Mesothelial cell of epicardium (in vitro differentiated cells): ENCODE results near the gene RANBP2. TPM values are rescaled to one million over a fixed set of nuclear protein-coding genes. Genes with fewer than 3 reads are reported as not detected.

ENCODE experiments used
- DNase-seq, 2 experiments: peaks; one replicate each; pipeline ENCODE4 v3.0.0; 2021; ENCODE audit warnings: low spot score in 2 of 2; ENCODE audit not compliant: unreplicated experiment in 2 of 2
- H3K27ac Mint-ChIP-seq: 2 replicates; pipeline ENCODE4 v1.8.0; 2021; ENCODE audit warnings: mixed read lengths
- H3K27me3 Mint-ChIP-seq: 2 replicates; pipeline ENCODE4 v1.8.0; 2021; ENCODE audit warnings: low read depth, mixed read lengths
- H3K36me3 Mint-ChIP-seq: 2 replicates; pipeline ENCODE4 v1.8.0; 2021; ENCODE audit warnings: mixed read lengths
- H3K4me1 Mint-ChIP-seq: 2 replicates; pipeline ENCODE4 v1.8.0; 2021; ENCODE audit warnings: mixed read lengths
- H3K4me3 Mint-ChIP-seq: 2 replicates; pipeline ENCODE4 v1.8.0; 2021; ENCODE audit warnings: mild to moderate bottlenecking, moderate library complexity, mixed read lengths
- H3K9me3 Mint-ChIP-seq: 2 replicates; pipeline ENCODE4 v1.8.0; 2021; ENCODE audit warnings: mixed read lengths
- CTCF ChIP-seq: fragments of 200-600 bp; sonication (generic); IDR thresholded peaks from one replicate; pipeline ENCODE4 v1.5.0; 2021; ENCODE audit warnings: antibody characterized with exemption; ENCODE audit not compliant: unreplicated experiment
- total RNA-seq: library from RNA; stranded (reverse); gene quantifications from 3 replicates; pipeline ENCODE4 v1.2.1, GENCODE V29; 2021

Gene RANBP2
- total RNA-seq, 1 donor from 2014 or later, result 63.2 TPM

- H3K9me3 Mint-ChIP-seq, result peaks cover 20% of the 10 kb centered on the region
- H3K4me1 Mint-ChIP-seq, result no peaks in the 10 kb centered on the region
- no peak overlapping the region for H3K4me3 Mint-ChIP-seq
- no peaks in the 10 kb centered on the region for H3K27me3 Mint-ChIP-seq
- no peak for DNase-seq
- H3K27ac Mint-ChIP-seq, result no peak overlapping the region
- no peak for TF ChIP-seq CTCF
- H3K36me3 Mint-ChIP-seq, result peaks cover 53% of the 10 kb centered on the region
Measured at GRCh38 chr2:108824316-108825070, 105.2 kb downstream of the RANBP2 start.

GRCh38 chr2:108825254-108825653, 106.0 kb downstream of the RANBP2 start:
- Mint-ChIP-seq H3K36me3 (peaks cover 46% of the 10 kb centered on the region), H3K27ac (no peak overlapping the region), H3K4me3 (no peak overlapping the region), H3K9me3 (peaks cover 12% of the 10 kb centered on the region), H3K4me1 (no peaks in the 10 kb centered on the region), H3K27me3 (no peaks in the 10 kb centered on the region)
- no peak for TF ChIP-seq CTCF
- DNase-seq, result no peak

- peaks cover 8% of the 10 kb centered on the region for H3K9me3 Mint-ChIP-seq
- no peak for TF ChIP-seq CTCF
- peaks cover 41% of the 10 kb centered on the region for H3K36me3 Mint-ChIP-seq
- no peak overlapping the region for H3K4me3 Mint-ChIP-seq
- H3K4me1 Mint-ChIP-seq, result no peaks in the 10 kb centered on the region
- H3K27ac Mint-ChIP-seq, result no peak overlapping the region
- no peak for DNase-seq
- no peaks in the 10 kb centered on the region for H3K27me3 Mint-ChIP-seq
Measured at GRCh38 chr2:108825736-108826135, 106.5 kb downstream of the RANBP2 start.

GRCh38 chr2:108829578-108830310, 110.5 kb downstream of the RANBP2 start:
- peaks cover 12% of the 10 kb centered on the region for H3K9me3 Mint-ChIP-seq
- no peak for TF ChIP-seq CTCF
- peaks cover 34% of the 10 kb centered on the region for H3K36me3 Mint-ChIP-seq
- no peak overlapping the region for H3K4me3 Mint-ChIP-seq
- DNase-seq, result no peak
- no peak overlapping the region for H3K27ac Mint-ChIP-seq
- no peaks in the 10 kb centered on the region for H3K4me1 Mint-ChIP-seq
- H3K27me3 Mint-ChIP-seq, result no peaks in the 10 kb centered on the region

- no peaks in the 10 kb centered on the region for H3K27me3 Mint-ChIP-seq
- no peak overlapping the region for H3K4me3 Mint-ChIP-seq
- peaks cover 43% of the 10 kb centered on the region for H3K36me3 Mint-ChIP-seq
- TF ChIP-seq CTCF, result no peak
- H3K9me3 Mint-ChIP-seq, result peaks cover 39% of the 10 kb centered on the region
- no peak overlapping the region for H3K27ac Mint-ChIP-seq
- no peaks in the 10 kb centered on the region for H3K4me1 Mint-ChIP-seq
- no peak for DNase-seq
Measured at GRCh38 chr2:108833219-108833618, 113.9 kb downstream of the RANBP2 start.
